GM18858 (cell line): ENCODE data around the gene ROGDI.
"Not testable (repeated sequence)": the region's sequence is repeated elsewhere in the genome, so short reads cannot be mapped to it uniquely, and the experiment has no call there.

ENCODE experiments used
- ATAC-seq: cut with Tn5 transposase; IDR thresholded peaks from one replicate; pipeline ENCODE4 v1.9.1; 2021; ENCODE audit not compliant: unreplicated experiment

The ROGDI gene

GRCh38 chr16:4795181-4795827 is 7.1 kb downstream of the ROGDI start, which contains the start of gene SMIM22:
Gene SMIM22, plus strand, starts transcription at chr16:4795369. Its CDS starts 366 bp downstream, at chr16:4795735.
- no peak for ATAC-seq

DNA sequence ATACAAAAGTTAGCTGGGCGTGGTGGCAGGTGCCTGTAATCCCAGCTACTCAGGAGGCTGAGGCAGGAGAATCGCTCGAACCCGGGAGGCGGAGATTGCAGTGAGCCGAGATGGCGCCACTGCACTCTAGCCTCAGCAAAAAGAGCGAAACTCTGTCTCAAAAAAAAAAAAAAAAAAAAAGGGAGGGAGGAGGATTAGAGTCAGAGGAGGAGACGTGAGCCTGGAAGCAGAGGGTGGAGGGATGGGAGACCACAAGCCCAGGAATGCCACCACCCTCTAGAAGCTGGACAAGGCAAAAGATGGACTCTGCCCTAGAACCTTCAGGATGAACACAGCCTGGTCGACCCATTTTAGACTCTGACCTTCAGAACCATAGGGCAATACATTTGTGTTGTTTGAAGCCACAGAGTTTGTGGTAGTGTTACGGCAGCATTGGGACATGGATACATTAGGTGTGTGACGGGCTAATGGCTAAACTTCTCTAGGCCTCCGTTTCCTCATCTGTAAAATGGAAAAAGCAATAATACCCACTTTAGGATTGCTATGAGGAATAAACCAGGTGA is 9.4 kb downstream of the ROGDI start:
- no peak for ATAC-seq

- ATAC-seq: no peak
Measured at GRCh38 chr16:4790871-4791270, 11.6 kb downstream of the ROGDI start.

- no peak for ATAC-seq
Measured at GRCh38 chr16:4790261-4790660, 12.2 kb downstream of the ROGDI start.

DNA sequence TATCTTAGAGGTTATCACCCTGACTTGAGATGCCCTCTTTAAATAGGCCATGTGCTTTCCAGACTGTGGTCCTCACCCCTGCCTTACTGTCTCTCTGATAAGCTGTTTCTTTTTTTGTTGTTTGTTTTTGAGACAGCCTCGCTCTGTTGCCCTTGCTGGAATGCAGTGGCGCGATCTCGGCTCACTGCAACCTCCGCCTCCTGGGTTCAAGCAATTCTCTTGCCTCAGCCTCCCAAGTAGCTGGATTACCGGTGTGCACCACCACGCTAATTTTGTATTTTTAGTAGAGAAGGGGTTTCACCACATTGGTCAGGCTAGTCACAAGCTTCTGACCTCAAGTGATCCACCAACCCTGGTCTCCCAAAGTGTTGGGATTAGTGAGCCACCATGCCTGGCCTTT is 13.5 kb downstream of the ROGDI start:
- ATAC-seq: no peak

- no peak for ATAC-seq
Measured at GRCh38 chr16:4788489-4788889, 13.9 kb downstream of the ROGDI start.

GRCh38 chr16:4787627-4788482 is 14.6 kb downstream of the ROGDI start, which contains the start of gene SEPTIN12:
Gene SEPTIN12, minus strand, starts transcription at chr16:4788345. Its CDS starts 700 bp downstream, at chr16:4787645.
- ATAC-seq: no peak

DNA sequence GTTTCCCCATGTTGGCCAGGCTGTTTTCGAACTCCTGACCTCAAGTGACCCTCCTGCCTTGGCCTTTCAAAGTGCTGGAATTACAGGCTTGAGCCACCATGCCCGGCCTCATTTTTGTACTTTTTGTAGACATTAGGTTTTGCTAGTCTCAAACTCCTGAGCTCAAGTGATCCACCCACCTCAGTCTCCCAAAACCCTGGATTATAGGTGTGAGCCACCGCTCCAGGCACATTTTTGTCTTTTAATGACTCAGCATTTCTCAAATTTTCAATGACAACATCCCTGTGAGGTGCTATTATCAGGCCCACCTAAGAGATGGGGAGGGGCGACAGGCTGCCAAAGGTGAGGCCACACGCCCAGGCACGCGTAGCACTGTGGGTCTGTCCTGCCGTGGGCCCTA is 15.4 kb downstream of the ROGDI start:
- no peak for ATAC-seq

GRCh38 chr16:4785758-4786433 is 16.5 kb downstream of the ROGDI start:
- ATAC-seq: no peak

- not testable (repeated sequence) for ATAC-seq
Measured at GRCh38 chr16:4784444-4784987, 17.9 kb downstream of the ROGDI start.

DNA sequence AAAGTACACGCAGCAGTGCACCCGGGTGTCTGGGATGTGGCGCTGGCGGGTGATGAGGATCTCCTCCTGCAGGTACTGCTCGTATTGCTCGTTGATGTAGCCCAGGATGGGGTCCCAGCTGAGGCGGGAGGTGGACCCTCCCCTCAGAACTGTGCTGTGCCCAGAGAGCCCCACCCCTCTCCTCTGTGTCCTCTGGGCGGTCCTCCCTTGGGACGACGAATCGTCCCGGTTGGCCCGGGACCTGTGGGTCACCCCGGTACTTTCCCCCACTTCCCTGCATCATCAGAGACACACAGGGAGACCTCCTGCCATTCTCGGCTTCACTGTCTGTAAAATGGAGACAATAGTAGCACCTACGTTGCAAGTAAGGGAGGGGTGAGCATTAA is 18.5 kb downstream of the ROGDI start:
- ATAC-seq: no peak

- no peak for ATAC-seq
Measured at GRCh38 chr16:4783251-4783950, 19.0 kb downstream of the ROGDI start.

DNA sequence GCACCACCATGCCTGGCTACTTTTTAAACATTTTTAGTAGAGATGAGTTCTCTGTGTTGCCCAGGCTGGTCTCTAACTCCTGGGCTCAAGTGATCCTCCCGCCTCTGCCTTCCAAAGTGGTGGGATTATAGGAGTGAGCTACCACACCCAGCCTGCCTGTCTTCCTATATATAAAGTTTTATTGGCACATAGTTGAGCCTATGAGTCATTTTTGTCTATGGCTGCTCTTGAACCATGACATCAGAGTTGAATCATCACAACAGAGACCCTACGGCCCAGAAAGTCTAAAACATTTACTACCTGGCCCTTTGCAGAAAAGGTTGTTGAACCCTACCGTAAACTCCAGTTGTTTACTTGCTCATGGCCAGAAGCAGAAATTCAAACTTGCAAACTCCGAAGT is 22.2 kb downstream of the ROGDI start:
- no peak for ATAC-seq

GRCh38 chr16:4778050-4778392 is 24.4 kb downstream of the ROGDI start:
- no peak for ATAC-seq

DNA sequence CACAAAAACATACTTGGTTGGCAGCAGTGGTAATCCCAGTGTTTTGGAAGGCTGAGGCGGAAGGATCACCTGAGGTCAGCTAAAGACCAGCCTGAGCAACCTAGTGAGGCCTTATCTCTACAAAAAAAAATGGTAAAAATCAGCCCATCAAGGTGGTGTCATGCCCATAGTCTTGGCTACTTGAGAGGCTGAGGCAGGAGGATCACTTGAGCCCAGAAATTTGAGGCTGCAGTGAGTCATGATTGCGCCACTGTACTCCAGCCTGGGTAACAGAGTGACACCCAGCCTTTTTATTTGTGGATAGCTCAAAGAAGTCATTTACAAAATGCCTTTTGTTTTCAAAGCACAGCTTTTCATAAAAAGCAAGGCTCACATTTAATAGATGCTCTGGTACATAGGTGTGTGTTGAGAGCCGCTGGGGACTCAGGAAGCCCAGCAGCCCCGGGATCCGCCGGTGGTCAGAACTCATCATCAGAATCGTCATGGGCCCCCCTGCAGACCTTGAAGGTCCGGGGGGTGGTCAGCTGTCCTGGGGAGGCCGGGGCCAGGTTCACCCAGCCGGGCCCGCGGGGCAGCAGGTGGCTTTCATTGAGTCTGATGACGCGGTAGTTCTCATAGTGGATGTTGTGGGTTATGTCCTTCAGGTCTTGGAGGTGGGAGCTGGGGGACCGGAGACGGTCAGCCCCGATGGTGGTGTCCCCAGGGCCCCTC is 24.9 kb downstream of the ROGDI start:
- no peak for ATAC-seq

DNA sequence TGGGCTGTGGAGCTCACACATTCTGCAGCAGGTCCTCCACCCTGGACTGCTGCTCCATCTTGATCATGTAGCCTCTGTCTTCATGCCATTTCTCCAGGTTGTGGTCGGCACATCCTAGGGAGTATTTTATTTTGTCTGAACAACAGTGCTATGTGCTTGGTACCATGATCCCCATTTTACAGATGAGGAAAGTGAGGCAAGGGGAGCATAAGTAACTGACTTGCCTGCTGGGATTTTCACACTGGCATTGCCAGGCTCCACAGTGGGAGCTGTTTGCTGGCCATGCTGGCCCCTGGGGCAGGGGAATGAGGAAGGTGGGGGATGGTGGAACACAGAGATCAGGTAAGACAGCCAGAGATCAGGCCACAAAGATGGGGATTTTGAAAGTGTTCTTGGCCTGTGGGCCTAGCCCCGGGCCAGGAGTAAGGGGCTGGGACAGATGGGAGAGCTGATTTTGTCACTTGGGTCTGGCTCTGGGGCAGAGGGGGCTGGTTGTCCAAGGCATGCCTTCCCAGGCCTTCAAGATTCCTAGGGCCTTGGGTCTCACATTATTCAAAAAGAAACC is 26.2 kb downstream of the ROGDI start:
- no peak for ATAC-seq

DNA sequence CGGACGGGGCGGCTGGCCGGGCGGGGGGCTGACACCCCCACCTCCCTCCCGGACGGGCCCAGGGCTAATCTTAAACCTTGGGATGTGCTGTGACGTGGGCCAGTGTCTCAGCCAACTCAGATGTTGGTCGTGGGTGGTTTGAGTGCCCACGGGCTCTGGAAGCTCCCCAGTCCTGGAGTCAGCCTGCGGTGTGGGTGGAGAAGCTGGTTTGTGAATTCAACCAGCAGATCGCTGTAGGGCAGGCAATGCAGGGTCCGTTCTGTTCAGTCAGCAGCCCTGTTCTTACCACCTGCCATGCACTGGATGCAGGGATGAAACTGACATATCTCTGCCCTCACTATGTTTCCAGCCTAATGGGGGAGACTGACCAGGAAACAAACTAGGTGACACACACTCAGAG is 27.4 kb downstream of the ROGDI start:
- no peak for ATAC-seq

- ATAC-seq: no peak
Measured at GRCh38 chr16:4772351-4772750, 30.1 kb downstream of the ROGDI start.

- ATAC-seq: no peak
Measured at GRCh38 chr16:4771646-4772045, 30.8 kb downstream of the ROGDI start.

GRCh38 chr16:4769306-4769638 is 33.2 kb downstream of the ROGDI start:
- ATAC-seq: no peak
